ENCODE results near the gene NKIRAS2. TPM values are rescaled to one million over a fixed set of nuclear protein-coding genes. Genes with fewer than 3 reads are reported as not detected.

The NKIRAS2 gene
- total RNA-seq, 1 donor from 2014 or later, result 44.7 TPM

DNA sequence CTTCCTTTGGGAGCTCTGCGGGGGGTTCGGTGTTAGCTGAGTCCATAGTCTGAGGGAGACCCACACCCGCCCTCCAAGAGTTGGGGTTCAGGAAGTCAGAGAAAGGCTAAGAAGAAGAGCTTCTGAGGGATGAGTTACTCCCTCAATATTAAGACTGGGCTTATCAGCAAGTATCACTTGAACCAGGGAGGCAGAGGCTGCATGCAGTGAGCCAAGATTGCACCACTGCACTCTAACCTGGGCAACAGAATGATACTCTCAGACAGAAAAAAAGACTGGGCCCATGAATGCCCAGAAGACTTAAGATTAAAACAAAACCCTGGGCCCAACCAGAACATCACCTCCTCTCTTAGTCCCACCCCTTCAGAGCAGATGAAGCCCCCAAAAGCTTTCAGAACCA, 6.0 kb downstream of the NKIRAS2 start:
- H3K9me3 Mint-ChIP-seq, result no peaks in the 10 kb centered on the region
- H3K27me3 Mint-ChIP-seq, result no peaks in the 10 kb centered on the region
- H3K4me1 Mint-ChIP-seq (ENCODE audit: unreplicated experiment), result peaks cover 23% of the 10 kb centered on the region
- TF ChIP-seq, protein P1, sequence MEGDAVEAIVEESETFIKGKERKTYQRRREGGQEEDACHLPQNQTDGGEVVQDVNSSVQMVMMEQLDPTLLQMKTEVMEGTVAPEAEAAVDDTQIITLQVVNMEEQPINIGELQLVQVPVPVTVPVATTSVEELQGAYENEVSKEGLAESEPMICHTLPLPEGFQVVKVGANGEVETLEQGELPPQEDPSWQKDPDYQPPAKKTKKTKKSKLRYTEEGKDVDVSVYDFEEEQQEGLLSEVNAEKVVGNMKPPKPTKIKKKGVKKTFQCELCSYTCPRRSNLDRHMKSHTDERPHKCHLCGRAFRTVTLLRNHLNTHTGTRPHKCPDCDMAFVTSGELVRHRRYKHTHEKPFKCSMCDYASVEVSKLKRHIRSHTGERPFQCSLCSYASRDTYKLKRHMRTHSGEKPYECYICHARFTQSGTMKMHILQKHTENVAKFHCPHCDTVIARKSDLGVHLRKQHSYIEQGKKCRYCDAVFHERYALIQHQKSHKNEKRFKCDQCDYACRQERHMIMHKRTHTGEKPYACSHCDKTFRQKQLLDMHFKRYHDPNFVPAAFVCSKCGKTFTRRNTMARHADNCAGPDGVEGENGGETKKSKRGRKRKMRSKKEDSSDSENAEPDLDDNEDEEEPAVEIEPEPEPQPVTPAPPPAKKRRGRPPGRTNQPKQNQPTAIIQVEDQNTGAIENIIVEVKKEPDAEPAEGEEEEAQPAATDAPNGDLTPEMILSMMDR (conservative IDR thresholded peaks at IDR 0.05), result no peak
- H3K4me3 Mint-ChIP-seq, result no peak overlapping the region
- peaks cover 5% of the 10 kb centered on the region for H3K36me3 Mint-ChIP-seq
- no peak for DNase-seq (ENCODE audit: extremely low spot score, unreplicated experiment)
- H3K27ac Mint-ChIP-seq, result no peak overlapping the region

DNA sequence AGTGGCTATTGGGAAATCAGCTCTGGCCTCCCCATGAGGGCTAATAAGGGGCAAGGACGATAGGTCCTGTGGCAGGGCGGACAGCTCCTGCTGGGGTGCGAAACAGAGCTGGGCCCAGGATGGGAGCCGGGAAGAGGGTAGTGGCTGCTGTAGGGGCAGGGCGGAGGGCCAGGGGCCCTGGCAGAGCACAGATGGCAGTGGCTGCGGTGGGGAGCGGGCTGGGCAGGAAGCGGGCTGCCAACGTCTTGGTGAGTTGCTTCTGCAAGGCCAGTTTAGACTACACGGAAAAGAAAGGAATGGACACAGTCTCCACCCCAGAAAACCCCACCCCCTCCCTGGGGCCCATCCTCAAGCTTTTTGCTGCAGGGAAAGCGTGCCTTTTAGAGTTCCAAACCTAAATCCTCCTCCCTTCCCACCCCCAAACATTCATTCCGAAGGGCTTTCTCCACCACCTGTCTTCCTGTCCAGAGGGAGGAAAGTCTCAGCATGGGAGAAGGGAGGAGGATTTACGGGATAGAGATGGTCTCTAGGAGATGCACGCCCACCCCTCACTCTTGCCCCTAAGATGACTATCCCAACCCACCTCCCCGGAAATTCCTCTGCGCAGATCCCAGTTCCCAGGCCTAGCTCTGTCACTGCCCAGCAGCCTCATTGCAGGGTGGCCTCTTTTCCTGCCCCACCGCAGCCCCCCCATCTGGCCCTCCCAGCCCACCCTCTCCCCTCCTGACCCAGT, 7.1 kb downstream of the NKIRAS2 start:
- H3K4me3 Mint-ChIP-seq, result no peak overlapping the region
- H3K36me3 Mint-ChIP-seq, result peaks cover 5% of the 10 kb centered on the region
- H3K27ac Mint-ChIP-seq, result no peak overlapping the region
- DNase-seq (ENCODE audit: extremely low spot score, unreplicated experiment), result no peak
- H3K4me1 Mint-ChIP-seq (ENCODE audit: unreplicated experiment), result peaks cover 19% of the 10 kb centered on the region
- no peaks in the 10 kb centered on the region for H3K9me3 Mint-ChIP-seq
- no peaks in the 10 kb centered on the region for H3K27me3 Mint-ChIP-seq
- TF ChIP-seq, protein P1 (conservative IDR thresholded peaks at IDR 0.05), result no peak

DNA sequence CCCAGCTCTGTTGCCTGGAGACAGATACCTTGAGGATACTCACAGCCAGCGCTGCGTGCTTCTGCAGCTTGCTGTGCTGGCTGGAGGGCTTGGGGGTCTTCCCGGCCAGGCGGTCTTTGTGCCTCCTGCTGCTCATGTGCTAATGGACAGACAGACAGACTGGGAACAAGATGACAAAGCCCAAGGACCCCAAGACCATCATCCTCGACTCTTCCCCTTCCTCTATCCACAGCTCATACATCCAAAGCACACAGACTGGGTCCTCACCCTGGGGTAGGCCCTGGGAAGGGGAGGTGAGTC, 7.7 kb downstream of the NKIRAS2 start:
- Mint-ChIP-seq H3K4me1 (ENCODE audit: unreplicated experiment) (peaks cover 19% of the 10 kb centered on the region), H3K36me3 (peaks cover 5% of the 10 kb centered on the region), H3K9me3 (no peaks in the 10 kb centered on the region), H3K27ac (no peak overlapping the region), H3K4me3 (no peak overlapping the region), H3K27me3 (no peaks in the 10 kb centered on the region)
- DNase-seq (ENCODE audit: extremely low spot score, unreplicated experiment), result no peak
- TF ChIP-seq, protein P1 (conservative IDR thresholded peaks at IDR 0.05), result no peak

DNA sequence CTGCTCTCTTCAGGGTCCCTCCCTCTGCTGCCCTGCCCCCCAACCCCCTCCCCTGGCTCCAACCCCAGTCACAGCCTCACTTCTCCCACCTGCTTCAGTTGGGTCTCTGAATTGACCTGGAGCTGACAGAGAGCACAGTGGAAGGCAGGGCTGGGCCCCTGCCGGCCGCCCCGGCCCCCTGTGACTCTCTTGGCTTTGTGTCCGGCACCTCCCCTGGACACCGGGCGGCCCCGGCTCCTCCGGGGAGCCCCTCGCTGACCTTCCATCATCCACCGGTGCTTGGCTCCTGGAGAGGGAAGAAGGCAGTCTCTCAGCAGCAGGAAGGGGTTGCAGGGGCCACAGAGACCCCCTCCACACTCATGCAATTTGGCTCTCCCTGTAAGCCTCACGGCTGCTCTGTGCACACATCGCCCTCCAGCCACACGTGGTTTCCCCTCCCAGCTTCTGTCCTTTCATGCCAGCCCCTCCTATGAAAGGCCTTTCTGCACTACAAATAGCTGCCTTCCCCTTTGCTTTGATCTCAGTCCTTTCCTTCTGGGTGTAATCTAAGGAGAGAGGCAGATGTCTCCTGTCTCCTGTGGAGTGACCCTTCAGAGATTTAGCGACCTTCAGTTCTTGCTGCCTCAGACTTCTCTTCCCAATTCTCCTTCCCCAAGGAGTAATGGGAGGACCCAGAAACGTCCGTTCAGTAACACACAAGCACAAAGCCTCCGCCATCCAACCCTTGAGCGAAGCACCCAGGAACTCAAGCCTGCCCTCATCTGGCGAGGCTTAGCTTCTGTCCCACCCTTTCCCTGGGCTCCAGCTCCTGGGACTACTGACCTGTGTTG, 8.3 kb downstream of the NKIRAS2 start:
- Mint-ChIP-seq H3K4me3 (peak overlapping the region; percentile 58), H3K4me1 (ENCODE audit: unreplicated experiment) (peaks cover 19% of the 10 kb centered on the region), H3K9me3 (no peaks in the 10 kb centered on the region), H3K36me3 (peaks cover 5% of the 10 kb centered on the region), H3K27me3 (no peaks in the 10 kb centered on the region), H3K27ac (peak overlapping the region; percentile 81)
- no peak for DNase-seq (ENCODE audit: extremely low spot score, unreplicated experiment)
- TF ChIP-seq, protein P1 (conservative IDR thresholded peaks at IDR 0.05), result peak; percentile 36

DNA sequence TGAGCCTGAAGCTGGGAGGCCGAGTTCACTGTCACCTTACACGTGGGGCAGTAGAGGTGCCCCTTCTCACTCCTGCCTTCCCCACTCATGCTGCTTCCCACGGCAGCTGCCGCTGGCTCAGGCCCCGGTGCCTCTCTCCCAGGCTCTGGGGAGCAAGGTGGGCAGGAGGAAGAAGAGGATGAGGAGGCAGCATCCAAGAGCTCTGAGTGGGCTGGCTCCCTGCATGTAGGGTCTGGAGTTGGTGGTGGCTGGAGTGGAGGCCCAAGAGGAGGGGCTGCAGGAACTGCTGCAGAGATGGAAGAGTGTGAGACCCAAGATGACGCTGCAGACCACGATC, 8.9 kb downstream of the NKIRAS2 start:
- H3K27ac Mint-ChIP-seq, result no peak overlapping the region
- H3K4me3 Mint-ChIP-seq, result no peak overlapping the region
- peaks cover 5% of the 10 kb centered on the region for H3K36me3 Mint-ChIP-seq
- DNase-seq (ENCODE audit: extremely low spot score, unreplicated experiment), result no peak
- no peaks in the 10 kb centered on the region for H3K27me3 Mint-ChIP-seq
- TF ChIP-seq, protein P1 (conservative IDR thresholded peaks at IDR 0.05), result no peak
- H3K4me1 Mint-ChIP-seq (ENCODE audit: unreplicated experiment), result peaks cover 21% of the 10 kb centered on the region
- no peaks in the 10 kb centered on the region for H3K9me3 Mint-ChIP-seq

Measured in type B pancreatic cell (in vitro differentiated cells).